WERI-Rb-1 (cell line): ENCODE data around the gene GDF10.
A peak's percentile ranks its signal among the peaks of the same experiment; 100 is the strongest.

Source experiments
- DNase-seq: peaks from one replicate; pipeline ENCODE4 v3.0.0-alpha.2; 2020
- H3K27ac ChIP-seq: fragments of 250-450 bp; sonication (Bioruptor Pico); 2 replicates; pipeline ENCODE4 v1.5.1; 2020; ENCODE audit warnings: mild to moderate bottlenecking, moderate library complexity
- H3K27me3 ChIP-seq: fragments of 250-450 bp; sonication (Bioruptor Pico); 2 replicates; pipeline ENCODE4 v1.5.1; 2021; ENCODE audit warnings: mild to moderate bottlenecking, low read depth, moderate library complexity; ENCODE audit not compliant: insufficient read depth, severe bottlenecking
- H3K36me3 ChIP-seq: fragments of 250-450 bp; sonication (Bioruptor Pico); 2 replicates; pipeline ENCODE4 v1.5.1; 2020; ENCODE audit warnings: mild to moderate bottlenecking, moderate library complexity
- H3K4me3 ChIP-seq: 2 replicates; pipeline ENCODE4 v1.5.1; 2011; ENCODE audit warnings: low read depth, mild to moderate bottlenecking, control low read depth, low read length
- H3K9me3 ChIP-seq: fragments of 250-450 bp; sonication (Bioruptor Pico); 2 replicates; pipeline ENCODE4 v1.5.1; 2021; ENCODE audit warnings: mild to moderate bottlenecking, moderate library complexity; ENCODE audit not compliant: severe bottlenecking
- TF ChIP-seq, protein P1 (sequence below): IDR thresholded peaks from 2 replicates; pipeline ENCODE4 v1.5.1; 2011; ENCODE audit warnings: low read depth, mild to moderate bottlenecking, control low read depth, inconsistent platforms, low read length

Gene GDF10

DNA sequence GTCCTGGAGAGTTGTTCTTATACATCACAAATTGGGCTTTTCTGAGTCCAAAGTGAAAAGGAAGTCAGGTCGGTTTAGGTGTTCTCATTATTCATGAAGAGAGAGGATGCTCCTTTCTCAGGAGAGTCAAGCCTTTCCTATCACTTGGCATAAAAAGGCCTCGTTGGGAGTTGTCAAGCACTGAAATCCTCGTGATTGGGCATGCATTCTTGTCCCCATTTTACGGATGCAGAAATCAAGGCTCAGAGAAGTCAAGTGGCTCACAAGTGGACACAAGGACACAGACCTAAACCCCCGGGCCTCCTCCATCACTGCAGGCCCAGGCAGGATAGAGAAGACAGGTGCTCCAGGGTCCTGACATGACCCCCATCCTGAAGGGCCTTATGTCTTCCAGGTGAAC lies 56.7 kb downstream of the GDF10 start:
- no peak for DNase-seq
- TF ChIP-seq, protein P1, sequence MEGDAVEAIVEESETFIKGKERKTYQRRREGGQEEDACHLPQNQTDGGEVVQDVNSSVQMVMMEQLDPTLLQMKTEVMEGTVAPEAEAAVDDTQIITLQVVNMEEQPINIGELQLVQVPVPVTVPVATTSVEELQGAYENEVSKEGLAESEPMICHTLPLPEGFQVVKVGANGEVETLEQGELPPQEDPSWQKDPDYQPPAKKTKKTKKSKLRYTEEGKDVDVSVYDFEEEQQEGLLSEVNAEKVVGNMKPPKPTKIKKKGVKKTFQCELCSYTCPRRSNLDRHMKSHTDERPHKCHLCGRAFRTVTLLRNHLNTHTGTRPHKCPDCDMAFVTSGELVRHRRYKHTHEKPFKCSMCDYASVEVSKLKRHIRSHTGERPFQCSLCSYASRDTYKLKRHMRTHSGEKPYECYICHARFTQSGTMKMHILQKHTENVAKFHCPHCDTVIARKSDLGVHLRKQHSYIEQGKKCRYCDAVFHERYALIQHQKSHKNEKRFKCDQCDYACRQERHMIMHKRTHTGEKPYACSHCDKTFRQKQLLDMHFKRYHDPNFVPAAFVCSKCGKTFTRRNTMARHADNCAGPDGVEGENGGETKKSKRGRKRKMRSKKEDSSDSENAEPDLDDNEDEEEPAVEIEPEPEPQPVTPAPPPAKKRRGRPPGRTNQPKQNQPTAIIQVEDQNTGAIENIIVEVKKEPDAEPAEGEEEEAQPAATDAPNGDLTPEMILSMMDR, result no peak
- H3K9me3 ChIP-seq, result no peaks in the 10 kb centered on the region
- H3K27ac ChIP-seq, result no peak overlapping the region
- no peak overlapping the region for H3K4me3 ChIP-seq
- no peaks in the 10 kb centered on the region for H3K27me3 ChIP-seq
- H3K36me3 ChIP-seq, result peaks cover 77% of the 10 kb centered on the region

DNA sequence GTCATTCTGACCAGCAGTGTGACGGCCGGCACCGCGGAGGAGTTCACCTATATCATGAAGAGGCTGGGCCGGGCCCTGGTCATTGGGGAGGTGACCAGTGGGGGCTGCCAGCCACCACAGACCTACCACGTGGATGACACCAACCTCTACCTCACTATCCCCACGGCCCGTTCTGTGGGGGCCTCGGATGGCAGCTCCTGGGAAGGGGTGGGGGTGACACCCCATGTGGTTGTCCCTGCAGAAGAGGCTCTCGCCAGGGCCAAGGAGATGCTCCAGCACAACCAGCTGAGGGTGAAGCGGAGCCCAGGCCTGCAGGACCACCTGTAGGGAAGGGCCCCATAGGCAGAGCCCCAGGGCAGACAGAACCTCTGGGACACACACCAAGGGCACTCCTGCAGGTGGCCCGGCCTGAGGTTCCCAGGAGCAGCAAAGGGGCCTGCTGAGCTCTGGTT lies 57.2 kb downstream of the GDF10 start:
- DNase-seq, result no peak
- TF ChIP-seq, protein P1, result no peak
- Histone ChIP-seq H3K27ac (no peak overlapping the region), H3K27me3 (no peaks in the 10 kb centered on the region), H3K9me3 (no peaks in the 10 kb centered on the region), H3K4me3 (no peak overlapping the region), H3K36me3 (peaks cover 72% of the 10 kb centered on the region)

DNA sequence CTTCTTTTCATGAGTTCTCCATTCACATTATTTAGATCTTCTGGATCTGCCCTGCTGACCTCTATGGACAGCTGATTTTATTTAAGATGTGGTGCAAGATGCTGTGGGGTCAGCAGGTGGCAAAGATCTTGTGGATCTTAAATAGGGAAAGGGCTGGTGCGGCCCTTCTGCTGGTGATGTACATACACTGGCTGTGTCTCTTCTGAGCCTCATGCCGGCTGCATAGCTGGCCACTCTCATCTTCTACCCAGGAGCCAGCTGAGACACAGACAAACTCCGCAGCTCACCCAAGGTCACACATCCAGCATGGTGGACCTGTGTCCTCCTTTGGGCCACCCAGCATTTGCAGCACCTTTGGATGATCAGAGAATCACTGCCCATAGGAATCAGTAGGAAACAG lies 57.9 kb downstream of the GDF10 start:
- Histone ChIP-seq H3K4me3 (no peak overlapping the region), H3K27ac (no peak overlapping the region), H3K9me3 (no peaks in the 10 kb centered on the region), H3K36me3 (peaks cover 64% of the 10 kb centered on the region), H3K27me3 (no peaks in the 10 kb centered on the region)
- DNase-seq, result no peak
- TF ChIP-seq, protein P1, result no peak

DNA sequence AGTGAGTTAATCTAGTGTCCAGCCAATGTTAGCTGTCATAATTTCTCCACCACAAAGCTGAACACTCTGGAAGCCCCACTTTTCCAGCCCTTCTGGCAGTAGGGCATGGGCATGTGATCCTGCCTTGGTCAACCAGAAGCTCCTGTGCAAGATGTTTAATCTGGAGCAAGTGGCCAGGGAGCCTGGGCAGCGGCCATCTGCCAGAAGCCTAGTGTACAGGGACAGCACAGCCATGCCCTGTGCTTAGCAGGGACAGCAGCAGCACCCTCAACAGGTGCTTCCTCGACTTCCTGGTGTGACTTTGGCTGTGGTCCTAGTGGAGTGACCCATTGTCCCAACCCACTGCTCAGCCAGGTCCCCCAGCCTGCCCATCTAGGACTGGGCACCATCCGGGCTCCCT lies 58.5 kb downstream of the GDF10 start:
- peak; percentile 33 for DNase-seq
- TF ChIP-seq, protein P1, result no peak
- no peaks in the 10 kb centered on the region for H3K9me3 ChIP-seq
- H3K27me3 ChIP-seq, result no peaks in the 10 kb centered on the region
- peak overlapping the region; percentile 90 for H3K27ac ChIP-seq
- H3K36me3 ChIP-seq, result peaks cover 59% of the 10 kb centered on the region
- H3K4me3 ChIP-seq, result no peak overlapping the region

DNA sequence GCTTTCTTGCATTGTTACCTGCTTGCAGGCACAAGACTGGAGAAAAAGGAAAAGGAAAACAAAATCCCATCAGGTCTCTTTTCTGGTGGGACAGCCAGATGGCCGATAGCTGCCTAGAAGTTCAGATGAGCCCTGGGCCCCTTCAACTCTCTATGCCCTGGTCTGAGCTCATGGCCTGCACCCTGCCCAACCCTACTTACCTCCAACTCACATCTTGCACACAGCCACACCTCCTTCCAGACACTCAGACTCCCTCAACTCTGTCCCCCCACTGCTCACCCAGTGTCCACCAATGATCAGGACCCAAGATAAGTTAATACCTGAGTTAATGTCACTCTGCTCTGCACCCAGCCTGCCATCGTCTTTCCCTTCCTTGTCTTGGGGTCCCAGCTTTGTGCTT lies 59.1 kb downstream of the GDF10 start:
- TF ChIP-seq, protein P1, result no peak
- Histone ChIP-seq H3K36me3 (peaks cover 53% of the 10 kb centered on the region), H3K27me3 (no peaks in the 10 kb centered on the region), H3K9me3 (no peaks in the 10 kb centered on the region), H3K4me3 (no peak overlapping the region), H3K27ac (peak overlapping the region; percentile 90)
- peak; percentile 33 for DNase-seq
